Subcutaneous adipose tissue (tissue), 4 donors: ENCODE data around the gene ABCA4. TPM values are rescaled to one million over a fixed set of nuclear protein-coding genes. Genes with fewer than 3 reads are reported as not detected.

Experiments used
- CTCF ChIP-seq: fragments of 450-650 bp; IDR thresholded peaks from one replicate; pipeline ENCODE4 v1.5.1; 2016; ENCODE audit warnings: low read depth, mild to moderate bottlenecking, control low read depth, antibody characterized with exemption, moderate library complexity
- total RNA-seq, 4 donors: library from RNA; depleted of rRNA; stranded (reverse); fragments of >200 nt; gene quantifications; one replicate each; pipeline ENCODE4 v1.1.0, GENCODE V29; 2016

ABCA4 gene
- total RNA-seq, 4 donors from 2014 or later, result 0.16 to 0.51 (median 0.30) TPM

DNA sequence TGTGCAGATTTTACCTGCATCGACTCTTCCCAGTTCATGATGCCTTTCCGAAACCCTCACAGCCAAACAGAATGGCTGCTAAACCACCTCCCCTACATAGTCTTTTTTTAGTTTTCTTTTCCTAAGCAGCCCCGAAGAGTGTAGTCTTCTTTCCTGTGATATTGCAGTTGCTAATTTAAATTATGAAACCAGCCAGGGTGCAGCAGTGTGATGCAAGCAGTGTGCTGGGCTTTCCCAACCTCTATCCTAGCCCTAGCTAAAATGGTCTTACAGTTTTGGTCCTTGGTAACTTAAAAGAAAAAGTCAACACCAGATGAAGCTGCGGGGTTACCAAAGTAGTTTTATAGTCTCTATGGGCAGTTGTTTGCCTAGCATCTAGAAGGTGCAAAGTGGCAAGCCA lies 129.7 kb downstream of the ABCA4 start:
- TF ChIP-seq CTCF, result no peak

DNA sequence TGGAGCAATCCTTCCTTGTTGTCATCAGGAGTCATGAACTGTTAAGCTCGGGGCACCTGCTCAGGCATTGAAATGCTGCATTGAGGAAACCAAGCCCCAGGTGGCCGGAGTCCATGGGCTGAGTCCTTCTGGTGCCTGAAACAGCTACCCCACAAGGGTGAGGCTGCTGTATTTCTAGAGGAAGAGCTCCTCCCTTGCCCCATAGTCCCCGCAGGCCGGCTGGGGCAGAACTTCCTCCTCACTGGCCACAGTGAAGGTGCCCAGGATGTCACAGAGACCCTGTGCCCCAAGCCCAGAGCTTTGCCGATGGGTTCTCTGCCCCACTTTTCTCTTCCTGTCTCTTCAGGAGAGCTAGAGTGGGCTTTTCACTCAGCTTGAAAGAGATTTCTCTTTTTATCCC lies 130.9 kb downstream of the ABCA4 start:
- TF ChIP-seq CTCF, result no peak

GRCh38 chr1:93989601-93990000 lies 131.3 kb downstream of the ABCA4 start:
- TF ChIP-seq CTCF, result no peak

DNA sequence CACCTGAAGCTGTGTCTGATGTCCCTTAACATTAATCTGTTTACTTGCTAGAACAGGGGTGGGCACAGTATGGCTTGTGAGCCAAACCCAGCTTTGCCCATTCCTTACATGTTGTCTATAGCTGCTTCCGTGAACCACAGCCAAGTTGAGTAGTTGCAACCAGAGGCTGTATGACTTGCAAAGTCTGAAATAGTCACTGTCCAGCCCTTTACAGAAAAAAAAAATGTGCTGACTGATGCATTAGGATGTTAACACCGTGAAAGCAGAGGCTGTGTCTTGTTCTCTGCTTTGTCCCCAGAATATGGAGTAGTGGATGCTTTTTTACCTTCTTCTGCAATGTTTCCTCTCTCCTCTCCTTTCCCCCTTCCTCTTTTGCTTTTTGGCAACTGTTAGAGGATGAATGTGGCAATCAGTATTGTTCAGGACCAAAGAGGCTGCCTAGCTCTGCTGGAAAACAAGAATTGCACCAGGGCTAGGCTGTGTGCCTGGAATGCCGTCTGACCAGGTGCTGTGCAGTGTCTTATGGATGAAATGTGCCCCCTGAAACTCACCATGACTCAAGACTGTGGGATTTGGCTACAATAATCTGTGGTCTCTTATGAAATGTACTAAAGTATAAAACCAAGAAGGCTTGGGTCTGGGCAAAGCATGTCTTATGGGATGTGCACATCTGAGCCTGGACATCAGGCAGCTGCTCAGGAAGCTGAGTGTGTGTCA lies 132.2 kb downstream of the ABCA4 start:
- TF ChIP-seq CTCF, result no peak

- no peak for TF ChIP-seq CTCF
Observed at GRCh38 chr1:93981274-93981667, 139.7 kb downstream of the ABCA4 start.

DNA sequence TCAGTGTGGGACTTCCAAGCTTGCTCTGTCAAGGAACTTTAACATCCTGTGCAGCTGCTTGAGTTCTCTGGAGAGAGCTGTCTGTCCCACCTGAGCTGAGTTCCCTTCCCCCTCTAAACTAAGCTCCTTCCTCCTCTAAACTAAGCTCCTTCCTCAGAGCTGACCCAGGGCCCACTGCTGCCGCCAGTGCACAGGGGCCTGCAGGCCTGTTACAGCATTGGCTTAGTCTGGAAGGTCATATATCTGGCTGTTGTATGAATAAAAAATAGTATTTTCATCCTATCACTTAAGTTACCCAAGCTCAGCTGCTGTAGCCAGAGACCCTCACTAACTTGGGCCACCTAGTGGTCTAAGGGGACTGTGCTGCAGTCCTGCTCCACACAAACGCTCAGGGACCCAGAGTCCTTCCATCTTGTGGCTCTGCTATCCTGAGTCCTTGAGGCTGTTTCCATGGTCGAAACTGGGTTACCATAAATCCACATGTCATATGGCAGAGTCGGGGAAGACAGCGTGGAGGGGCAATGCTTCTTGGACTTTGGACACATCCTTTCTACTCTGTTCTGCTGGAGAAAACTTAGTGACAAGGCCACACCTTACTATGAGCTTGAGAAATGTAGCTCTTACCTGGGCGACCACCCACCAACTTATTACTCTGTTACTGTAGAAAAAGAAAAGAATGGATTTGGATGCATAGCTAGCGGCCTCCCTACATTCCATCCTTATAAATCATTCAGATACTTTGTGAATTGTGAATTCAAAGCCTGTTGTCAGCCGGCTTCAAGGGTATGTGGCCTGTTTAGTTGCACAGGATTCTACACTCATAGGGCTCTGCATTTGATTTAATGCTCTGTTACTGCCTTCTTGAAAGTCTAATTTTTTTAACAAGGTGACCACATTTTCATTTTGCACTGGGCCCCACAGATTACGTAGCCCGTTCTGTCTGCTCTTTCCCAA lies 140.4 kb downstream of the ABCA4 start:
- TF ChIP-seq CTCF, result no peak

DNA sequence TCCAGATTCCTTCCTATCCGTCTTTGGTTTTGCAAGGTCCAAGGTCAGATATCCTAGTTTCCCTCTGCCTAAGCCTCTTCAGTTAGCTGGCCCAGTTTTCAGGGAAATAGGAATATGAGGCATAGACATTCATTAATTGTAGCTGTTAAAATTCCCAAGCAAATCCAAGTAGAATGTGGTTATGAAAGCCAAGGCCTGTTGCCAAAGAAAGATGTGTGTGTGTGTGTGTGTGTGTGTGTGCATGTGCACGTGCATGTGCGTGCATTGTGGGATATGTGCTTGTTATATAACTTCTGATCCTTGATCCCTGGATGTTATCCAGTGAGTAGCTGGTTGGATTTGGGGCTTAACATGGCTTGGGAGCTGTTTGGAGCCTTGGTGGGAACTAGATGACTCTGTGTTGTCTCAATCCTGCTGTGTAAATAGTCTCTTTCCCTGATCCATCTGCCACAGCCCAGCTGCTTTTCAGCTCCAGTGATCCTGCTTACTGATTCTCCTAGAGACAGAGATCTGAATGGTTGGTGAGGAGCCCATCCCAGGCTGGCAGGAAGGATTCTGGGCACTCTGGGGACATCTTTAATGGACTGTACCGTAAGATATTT lies 141.1 kb downstream of the ABCA4 start:
- TF ChIP-seq CTCF, result no peak
